GM12891 (cell line): ENCODE measurements around the gene VSTM2B.

ENCODE experiments used
- PAX5 ChIP-seq: IDR thresholded peaks from 2 replicates; pipeline ENCODE4 v1.6.1; 2011; ENCODE audit warnings: low read length, moderate library complexity, mild to moderate bottlenecking; ENCODE audit not compliant: insufficient read depth, severe bottlenecking
- POLR2A ChIP-seq: IDR thresholded peaks from 2 replicates; pipeline ENCODE4 v1.6.1; 2011; ENCODE audit warnings: low read depth, low read length, control low read depth
- POU2F2 ChIP-seq: IDR thresholded peaks from 2 replicates; pipeline ENCODE4 v1.6.1; 2011; ENCODE audit warnings: low read depth, mild to moderate bottlenecking, control low read depth, low read length, moderate library complexity

- no peak for TF ChIP-seq POU2F2
- TF ChIP-seq POLR2A: no peak
- no peak for TF ChIP-seq PAX5
Measured at GRCh38 chr19:29596885-29597525, 71.2 kb downstream of the VSTM2B start.
